GM18511 (cell line): ENCODE results near the gene EBI3.
"Not testable (repeated sequence)": the region's sequence is repeated elsewhere in the genome, so short reads cannot be mapped to it uniquely, and the experiment has no call there.

Experiments
- ATAC-seq: cut with Tn5 transposase; IDR thresholded peaks from one replicate; pipeline ENCODE4 v1.9.1; 2021; ENCODE audit warnings: mild to moderate bottlenecking, moderate library complexity; ENCODE audit not compliant: unreplicated experiment

The EBI3 gene

DNA sequence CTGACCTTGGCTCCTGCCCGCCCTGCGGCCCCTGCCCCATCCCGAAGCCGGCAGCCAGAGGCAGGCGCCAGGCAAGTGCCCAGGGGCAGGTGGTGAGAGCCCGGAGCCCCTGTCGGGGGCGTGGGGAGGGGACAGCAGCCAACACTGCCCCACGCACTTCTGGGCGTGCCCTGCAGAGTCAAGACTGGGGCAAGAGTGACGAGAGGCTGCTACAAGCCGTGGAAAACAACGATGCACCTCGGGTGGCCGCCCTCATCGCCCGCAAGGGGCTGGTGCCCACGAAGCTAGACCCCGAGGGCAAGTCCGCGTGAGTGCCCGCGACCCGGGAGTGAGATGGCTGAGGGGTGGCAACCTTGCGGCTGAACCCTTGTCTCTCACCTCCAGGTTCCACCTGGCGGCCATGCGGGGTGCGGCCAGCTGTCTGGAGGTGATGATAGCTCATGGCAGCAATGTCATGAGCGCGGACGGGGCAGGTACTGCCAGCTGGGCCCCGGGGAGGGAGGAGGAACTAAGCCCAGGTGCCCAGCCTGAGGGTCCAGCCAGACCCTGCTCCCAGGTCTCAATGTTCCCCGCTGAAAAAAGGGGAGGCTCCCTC is 29.5 kb upstream of the EBI3 start:
- no peak for ATAC-seq

- ATAC-seq = no peak
Observed at GRCh38 chr19:4200940-4201542, 28.3 kb upstream of the EBI3 start.

DNA sequence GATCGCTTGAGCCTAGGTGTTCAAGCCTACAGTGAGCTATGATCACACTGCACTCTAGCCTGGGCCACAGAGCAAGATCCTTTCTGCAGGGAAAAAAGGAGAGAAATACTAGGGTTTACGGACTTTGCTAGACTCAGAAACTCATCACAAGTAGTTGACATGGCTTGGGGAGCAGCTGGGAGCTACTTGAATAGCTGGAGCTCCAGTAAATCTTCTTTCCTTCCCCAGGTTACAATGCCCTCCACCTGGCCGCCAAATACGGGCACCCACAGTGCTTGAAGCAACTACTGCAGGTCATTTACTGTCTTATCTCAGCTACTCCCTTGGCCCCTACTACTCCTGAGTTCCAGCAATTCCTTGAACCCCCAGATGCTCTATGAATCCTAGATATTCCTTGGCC is 27.5 kb upstream of the EBI3 start:
- ATAC-seq = no peak

DNA sequence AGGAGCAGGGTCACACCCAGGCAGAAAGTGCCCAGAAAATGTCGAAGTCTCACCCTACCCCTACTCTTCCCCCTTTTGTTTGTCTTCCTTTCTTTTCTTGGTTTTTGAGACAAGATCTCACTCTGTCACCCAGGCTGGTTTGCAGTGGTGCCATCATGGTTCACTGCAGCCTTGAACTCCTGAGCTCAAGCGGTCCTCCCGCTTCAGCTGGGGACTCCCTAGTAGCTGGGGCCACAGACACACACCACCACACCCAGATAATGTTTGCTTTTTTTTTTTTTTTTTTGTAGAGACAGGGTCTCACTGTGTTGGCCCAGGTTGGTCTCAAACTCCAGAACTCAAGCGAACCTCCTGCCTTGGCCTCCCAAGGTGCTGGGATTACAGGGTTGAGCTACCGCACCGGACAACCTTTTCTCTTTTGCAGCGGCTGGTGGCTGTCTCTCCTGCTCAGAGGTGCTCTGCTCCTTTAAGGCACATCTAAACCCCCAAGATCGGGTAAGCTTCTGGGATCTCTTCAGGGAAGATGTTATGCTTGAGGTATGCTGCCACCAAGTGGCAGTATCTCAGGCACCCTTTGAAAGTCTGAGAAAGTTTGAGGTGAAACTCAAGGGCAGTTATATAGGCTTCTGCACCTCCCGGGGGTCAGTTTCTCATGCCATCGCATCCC is 22.4 kb upstream of the EBI3 start:
- ATAC-seq = no peak

- no peak for ATAC-seq
Observed at GRCh38 chr19:4208385-4209094, 20.8 kb upstream of the EBI3 start.

DNA sequence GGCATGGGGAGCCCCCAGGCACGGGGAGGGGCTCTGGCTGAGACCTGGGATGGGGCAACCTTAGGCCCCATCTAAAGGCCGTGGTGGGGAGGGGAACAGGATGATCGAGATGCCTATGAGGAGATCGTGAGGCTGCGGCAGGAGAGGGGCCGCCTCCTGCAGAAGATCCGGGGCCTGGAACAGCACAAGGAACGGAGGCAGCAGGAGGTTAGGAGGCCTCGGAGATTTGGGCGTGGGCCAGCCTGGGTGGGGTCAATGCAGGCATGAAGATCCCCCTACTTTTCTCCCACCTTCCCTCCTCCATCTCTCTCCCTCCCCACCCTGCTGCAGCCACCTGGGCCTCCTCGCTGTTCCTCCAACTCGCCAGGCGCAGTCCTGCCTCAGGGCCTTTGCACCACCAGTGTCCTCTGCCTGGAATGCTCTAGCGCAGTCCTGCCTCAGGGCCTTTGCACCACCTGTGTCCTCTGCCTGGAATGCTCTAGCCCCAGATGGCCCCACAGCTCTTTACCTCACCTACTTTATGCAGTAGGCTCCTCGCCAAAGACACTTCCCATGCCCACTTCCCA is 19.1 kb upstream of the EBI3 start:
- ATAC-seq = no peak

GRCh38 chr19:4213116-4213515 is 16.2 kb upstream of the EBI3 start:
- ATAC-seq = no peak

DNA sequence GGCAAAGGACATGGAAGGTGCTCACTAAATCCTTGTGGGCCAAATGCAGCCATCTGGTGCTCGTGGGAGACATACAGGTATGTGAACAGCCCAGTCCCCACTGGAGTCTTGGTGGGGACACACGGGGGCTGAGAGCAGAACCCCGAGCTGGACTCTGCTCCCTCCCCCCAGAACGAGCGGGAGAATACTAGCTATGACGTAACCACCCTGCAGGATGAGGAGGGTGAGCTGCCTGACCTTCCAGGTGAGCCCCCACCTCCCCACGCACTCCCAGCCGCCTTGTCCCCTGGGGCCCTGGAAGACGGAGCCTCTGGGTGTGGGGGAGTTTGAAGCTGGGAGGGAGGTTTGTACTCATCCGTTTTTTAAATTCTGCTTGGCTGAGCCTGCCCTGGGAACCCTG is 13.5 kb upstream of the EBI3 start:
- no peak for ATAC-seq

DNA sequence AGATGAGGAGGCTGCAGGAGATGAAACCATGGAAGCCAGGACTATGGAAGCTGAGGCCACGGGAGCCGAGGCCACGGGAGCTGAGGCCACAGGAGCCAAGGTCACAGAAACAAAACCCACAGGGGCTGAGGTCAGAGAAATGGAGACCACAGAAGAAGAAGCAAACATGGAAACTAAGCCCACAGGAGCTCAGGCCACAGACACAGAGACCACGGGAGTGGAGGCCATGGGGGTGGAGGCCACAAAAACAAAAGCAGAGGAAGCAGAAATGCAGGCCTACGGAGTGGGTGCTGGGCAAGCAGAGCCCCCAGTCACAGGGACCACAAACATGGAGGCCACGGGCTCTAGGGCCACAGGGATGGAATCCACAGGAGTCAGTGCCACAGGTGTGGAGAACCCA is 12.5 kb upstream of the EBI3 start:
- no peak for ATAC-seq

DNA sequence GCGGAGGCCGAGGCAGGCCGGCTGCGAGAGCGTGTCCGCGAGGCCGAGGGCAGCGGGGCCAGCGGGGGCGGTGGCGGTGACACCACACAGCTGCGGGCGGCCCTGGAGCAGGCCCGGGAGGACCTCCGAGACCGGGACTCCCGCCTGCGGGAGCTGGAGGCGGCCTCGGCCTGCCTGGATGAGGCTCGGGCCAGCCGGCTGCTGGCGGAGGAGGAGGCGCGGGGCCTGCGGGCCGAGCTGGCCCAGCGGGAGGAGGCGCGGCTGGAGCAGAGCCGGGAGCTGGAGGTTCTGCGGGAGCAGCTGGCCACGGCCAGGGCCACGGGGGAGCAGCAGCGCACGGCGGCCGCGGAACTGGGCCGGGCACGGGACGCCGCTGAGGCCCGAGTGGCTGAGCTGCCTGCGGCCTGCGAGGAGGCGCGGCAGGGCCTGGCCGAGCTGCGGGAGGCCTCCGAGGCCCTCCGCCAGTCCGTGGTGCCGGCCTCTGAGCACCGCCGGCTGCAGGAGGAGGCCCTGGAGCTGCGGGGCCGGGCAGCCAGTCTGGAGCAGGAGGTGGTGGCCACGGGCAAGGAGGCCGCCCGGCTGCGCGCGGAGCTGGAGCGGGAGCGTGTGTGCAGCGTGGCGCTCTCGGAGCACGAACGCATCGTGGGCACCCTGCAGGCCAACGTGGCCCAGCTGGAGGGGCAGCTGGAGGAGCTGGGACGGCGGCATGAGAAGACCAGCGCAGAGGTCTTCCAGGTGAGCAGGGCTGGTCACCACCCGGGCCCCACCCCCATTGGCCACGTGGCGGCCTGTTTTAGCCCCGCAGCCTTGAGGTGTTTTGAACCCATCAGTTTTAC is 11.7 kb upstream of the EBI3 start:
- no peak for ATAC-seq

GRCh38 chr19:4218523-4218922 is 10.8 kb upstream of the EBI3 start:
- ATAC-seq = not testable (repeated sequence)

GRCh38 chr19:4220188-4220587 is 9.1 kb upstream of the EBI3 start:
- no peak for ATAC-seq

- no peak for ATAC-seq
Observed at GRCh38 chr19:4224470-4224869, 4.9 kb upstream of the EBI3 start.

- ATAC-seq = no peak
Observed at GRCh38 chr19:4225885-4226284, 3.4 kb upstream of the EBI3 start.

DNA sequence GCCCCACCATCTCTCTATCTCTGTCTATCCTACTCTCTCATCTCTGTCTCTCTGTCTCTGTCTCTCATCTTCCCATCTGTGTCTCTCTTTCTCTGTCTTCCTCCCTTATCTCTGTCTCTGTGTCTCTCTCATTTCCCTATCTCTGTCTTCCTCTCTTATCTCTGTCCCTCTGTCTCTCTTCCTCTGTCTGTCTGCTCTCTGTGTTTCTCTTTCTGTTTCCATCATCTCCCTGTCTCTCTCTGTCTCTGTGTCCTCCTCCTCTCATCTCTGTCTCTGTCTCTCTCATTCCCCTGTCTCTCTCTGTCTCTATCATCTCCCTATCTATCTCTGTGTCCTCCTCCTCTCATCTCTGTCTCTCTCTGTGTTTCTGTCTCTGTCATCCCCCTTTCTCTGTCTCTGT is 1.6 kb upstream of the EBI3 start:
- no peak for ATAC-seq

DNA sequence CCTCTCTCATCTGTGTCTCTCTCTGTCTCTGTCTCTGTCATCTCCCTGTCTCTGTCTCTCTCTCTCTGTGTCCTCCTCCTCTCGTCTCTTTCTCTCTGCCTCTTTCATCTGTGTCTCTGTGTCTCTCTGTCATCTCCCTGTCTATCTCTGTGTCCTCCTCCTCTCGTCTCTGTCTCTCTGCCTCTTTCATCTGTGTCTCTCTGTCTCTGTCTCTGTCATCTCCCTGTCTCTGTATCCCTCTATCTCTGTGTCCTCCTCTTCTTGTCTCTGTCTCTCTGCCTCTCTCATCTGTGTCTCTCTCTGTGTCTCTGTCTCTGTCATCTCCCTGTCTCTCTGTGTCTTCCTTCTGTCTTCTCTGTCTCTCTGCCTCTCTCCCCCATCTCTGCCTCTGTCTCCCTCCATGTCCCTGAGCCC is 551 bp upstream of the EBI3 start:
- no peak for ATAC-seq

GRCh38 chr19:4230237-4230636 is 914 bp downstream of the EBI3 start:
- ATAC-seq = not testable (repeated sequence)

DNA sequence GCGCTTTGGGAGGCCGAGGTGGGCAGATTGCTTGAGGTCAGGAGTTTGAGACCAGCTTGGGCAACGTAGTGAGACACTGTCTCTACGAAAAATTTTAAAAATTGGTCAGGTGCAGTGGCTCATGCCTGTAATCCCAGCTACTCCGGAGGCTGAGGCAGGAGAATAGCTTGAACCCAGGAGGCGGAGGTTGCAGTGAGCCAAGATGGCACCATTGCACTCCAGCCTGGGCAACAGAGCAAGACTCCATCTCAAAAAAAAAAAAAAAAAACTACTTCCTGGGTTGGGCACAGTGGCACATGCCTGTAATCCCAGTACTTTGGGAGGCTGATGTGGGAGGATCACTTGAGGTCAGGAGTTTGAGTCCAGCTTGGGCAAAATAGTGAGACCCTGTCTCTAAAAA is 2.2 kb downstream of the EBI3 start:
- ATAC-seq = not testable (repeated sequence)

GRCh38 chr19:4232139-4232538 is 2.8 kb downstream of the EBI3 start:
- not testable (repeated sequence) for ATAC-seq

DNA sequence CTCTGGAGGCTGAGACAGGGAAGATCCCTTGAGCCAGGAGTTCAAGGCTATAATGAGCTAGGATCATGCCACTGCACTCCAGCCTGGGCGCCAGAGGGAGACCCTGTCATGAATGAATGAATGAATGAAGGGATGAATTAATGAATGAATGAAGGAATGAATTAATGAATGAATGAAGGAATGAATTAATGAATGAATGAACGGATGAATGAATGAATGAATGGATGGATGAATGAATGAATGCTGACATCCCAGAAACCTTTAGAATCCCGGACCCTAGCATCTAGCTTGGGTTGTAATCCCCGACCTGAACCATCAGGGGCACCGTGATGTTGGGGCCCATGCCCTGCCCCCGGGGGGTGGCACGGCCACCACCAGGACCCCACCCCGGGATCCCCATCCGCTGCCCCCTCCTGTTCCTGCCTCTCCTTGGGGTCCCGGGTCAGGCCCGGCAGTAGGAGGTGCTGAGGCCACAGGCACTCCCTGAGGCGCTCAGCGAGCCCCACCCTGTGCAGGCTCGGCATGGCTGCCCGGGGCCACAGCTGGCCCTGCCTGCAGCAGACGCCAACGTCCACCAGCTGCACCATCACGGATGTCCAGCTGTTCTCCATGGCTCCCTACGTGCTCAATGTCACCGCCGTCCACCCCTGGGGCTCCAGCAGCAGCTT is 3.4 kb downstream of the EBI3 start:
- no peak for ATAC-seq
